Activated CD8-positive, alpha-beta T cell treated with anti-CD3 and anti-CD28 coated beads for 36 hours (primary cell): ENCODE data around the gene MEP1A. TPM values are rescaled to one million over a fixed set of nuclear protein-coding genes. Genes with fewer than 3 reads are reported as not detected.

Source experiments
- ATAC-seq: fragments of 200-7000 bp; cut with Tn5 transposase; one replicate; pipeline ENCODE4 v1.10.0; 2021; ENCODE audit warnings: mild to moderate bottlenecking, moderate library complexity
- CTCF ChIA-PET: fragments of 350-600 bp; sonication (Branson Sonifier 250); formaldehyde crosslinking; loops from one replicate; lab custom pipeline; 2021; ENCODE audit warnings: antibody characterized with exemption; lab: Charles Lee
- POLR2A ChIA-PET: fragments of 350-600 bp; sonication (Branson Sonifier 250); formaldehyde crosslinking; loops from one replicate; lab custom pipeline; 2021; ENCODE audit warnings: antibody characterized with exemption; lab: Charles Lee
- DNase-seq: peaks from one replicate; pipeline ENCODE4 v3.0.0-alpha.2; 2020
- H3K27ac Mint-ChIP-seq: one replicate; pipeline ENCODE4 v1.8.0; 2021; ENCODE audit warnings: mild to moderate bottlenecking, mixed read lengths
- H3K27me3 Mint-ChIP-seq: one replicate; pipeline ENCODE4 v1.8.0; 2021; ENCODE audit warnings: mixed read lengths
- H3K36me3 Mint-ChIP-seq: one replicate; pipeline ENCODE4 v1.8.0; 2021; ENCODE audit warnings: low read depth, mixed read lengths
- H3K4me1 Mint-ChIP-seq: one replicate; pipeline ENCODE4 v1.8.0; 2021; ENCODE audit warnings: low read depth, mixed read lengths
- H3K4me3 Mint-ChIP-seq: one replicate; pipeline ENCODE4 v1.8.0; 2021; ENCODE audit warnings: mild to moderate bottlenecking, moderate library complexity, mixed read lengths
- H3K9me3 Mint-ChIP-seq: one replicate; pipeline ENCODE4 v1.8.0; 2021; ENCODE audit warnings: mixed read lengths
- intact Hi-C: fragments of 100-400 bp; cut with micrococcal nuclease; formaldehyde crosslinking; loops from one replicate; pipeline ENCODE4 v1.10.0; 2022
- total RNA-seq, 2 experiments: library from RNA; stranded (reverse); gene quantifications; one replicate each; pipeline ENCODE4 v1.2.3, GENCODE V29; 2021
- TF ChIP-seq, protein P1 (sequence below): fragments of 200-600 bp; IDR thresholded peaks from one replicate; pipeline ENCODE4 v1.8.0; 2022; ENCODE audit warnings: antibody characterized with exemption, mild to moderate bottlenecking

The MEP1A gene
- total RNA-seq, 2 experiments from 2014 or later: not detected

DNA sequence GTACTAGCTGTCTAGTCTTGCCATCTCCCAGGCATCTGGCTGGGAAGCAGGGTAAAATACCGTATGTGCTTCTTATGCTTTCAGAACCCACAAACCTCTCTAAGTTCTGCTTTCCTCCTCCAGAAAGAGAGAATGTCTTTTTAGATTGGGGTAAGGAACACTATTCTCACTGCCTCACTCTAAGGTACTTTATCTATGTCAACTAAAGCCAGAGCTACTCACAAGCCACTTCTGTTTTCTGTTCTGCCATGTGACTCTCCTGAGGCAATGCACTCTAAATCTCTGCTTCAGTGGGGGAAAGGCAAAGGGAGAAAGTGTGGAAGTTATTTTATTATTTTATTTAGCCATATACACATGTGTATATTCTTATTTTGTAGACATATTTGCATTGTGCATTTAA, 15.6 kb downstream of the MEP1A start:
- TF ChIP-seq, protein P1, sequence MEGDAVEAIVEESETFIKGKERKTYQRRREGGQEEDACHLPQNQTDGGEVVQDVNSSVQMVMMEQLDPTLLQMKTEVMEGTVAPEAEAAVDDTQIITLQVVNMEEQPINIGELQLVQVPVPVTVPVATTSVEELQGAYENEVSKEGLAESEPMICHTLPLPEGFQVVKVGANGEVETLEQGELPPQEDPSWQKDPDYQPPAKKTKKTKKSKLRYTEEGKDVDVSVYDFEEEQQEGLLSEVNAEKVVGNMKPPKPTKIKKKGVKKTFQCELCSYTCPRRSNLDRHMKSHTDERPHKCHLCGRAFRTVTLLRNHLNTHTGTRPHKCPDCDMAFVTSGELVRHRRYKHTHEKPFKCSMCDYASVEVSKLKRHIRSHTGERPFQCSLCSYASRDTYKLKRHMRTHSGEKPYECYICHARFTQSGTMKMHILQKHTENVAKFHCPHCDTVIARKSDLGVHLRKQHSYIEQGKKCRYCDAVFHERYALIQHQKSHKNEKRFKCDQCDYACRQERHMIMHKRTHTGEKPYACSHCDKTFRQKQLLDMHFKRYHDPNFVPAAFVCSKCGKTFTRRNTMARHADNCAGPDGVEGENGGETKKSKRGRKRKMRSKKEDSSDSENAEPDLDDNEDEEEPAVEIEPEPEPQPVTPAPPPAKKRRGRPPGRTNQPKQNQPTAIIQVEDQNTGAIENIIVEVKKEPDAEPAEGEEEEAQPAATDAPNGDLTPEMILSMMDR: no peak
- ChIA-PET CTCF (no interaction called here), POLR2A (no interaction called here)
- Mint-ChIP-seq H3K27me3 (peaks cover 25% of the 10 kb centered on the region), H3K4me3 (no peak overlapping the region), H3K27ac (no peak overlapping the region), H3K36me3 (no peaks in the 10 kb centered on the region), H3K9me3 (no peaks in the 10 kb centered on the region), H3K4me1 (no peaks in the 10 kb centered on the region)
- DNase-seq: no peak
- no peak for ATAC-seq
- intact Hi-C loops: no loop called here

DNA sequence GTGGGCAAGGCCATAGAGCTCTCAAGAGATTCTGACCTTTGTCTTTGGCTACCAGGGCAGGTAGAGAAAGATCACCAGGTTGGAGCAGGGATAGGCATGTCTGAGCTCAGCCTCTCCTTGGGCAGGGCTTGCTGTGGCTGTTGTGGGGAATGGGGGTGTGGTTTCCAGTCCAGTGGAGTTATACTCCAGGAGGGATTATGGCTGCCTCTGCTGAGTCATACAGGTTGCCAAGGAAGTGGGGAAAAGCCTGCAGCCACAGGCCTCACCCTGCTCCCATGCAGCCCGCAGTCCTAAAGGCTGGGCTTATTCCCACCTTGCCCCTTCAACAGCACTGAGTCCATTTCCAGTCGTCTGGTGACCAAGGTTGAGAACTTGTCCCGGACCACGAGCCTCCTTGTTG, 21.9 kb downstream of the MEP1A start:
- ATAC-seq (no peak), DNase-seq (no peak)
- Mint-ChIP-seq H3K4me1 (no peaks in the 10 kb centered on the region), H3K27ac (no peak overlapping the region), H3K36me3 (no peaks in the 10 kb centered on the region), H3K4me3 (no peak overlapping the region), H3K27me3 (peaks cover 21% of the 10 kb centered on the region), H3K9me3 (no peaks in the 10 kb centered on the region)
- intact Hi-C loops: no loop called here
- TF ChIP-seq, protein P1: no peak
- CTCF ChIA-PET: no interaction called here
- POLR2A ChIA-PET: no interaction called here

DNA sequence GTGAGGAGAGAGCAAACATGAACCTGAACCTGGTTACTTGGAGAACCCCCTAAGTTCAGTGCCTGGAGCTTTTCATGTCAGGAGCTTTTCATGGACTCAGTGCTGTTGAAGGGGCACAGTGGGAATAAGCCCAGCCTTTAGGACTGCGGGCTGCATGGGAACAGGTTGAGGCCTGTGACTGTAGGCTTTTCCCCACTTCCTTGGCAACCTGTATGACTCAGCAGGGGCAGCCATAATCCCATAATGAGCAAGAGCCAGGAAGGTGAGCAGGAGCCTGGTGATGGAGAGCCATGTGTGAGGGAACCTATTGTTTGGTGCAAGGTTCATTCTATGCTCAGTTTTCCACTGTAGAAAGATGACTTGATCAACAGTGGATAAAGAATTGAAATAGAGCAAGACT, 23.4 kb downstream of the MEP1A start:
- Mint-ChIP-seq H3K27me3 (peaks cover 14% of the 10 kb centered on the region), H3K36me3 (no peaks in the 10 kb centered on the region), H3K27ac (no peak overlapping the region), H3K9me3 (no peaks in the 10 kb centered on the region), H3K4me1 (no peaks in the 10 kb centered on the region), H3K4me3 (no peak overlapping the region)
- intact Hi-C loops: no loop called here
- no peak for ATAC-seq
- ChIA-PET POLR2A (no interaction called here), CTCF (no interaction called here)
- TF ChIP-seq, protein P1: no peak
- no peak for DNase-seq

DNA sequence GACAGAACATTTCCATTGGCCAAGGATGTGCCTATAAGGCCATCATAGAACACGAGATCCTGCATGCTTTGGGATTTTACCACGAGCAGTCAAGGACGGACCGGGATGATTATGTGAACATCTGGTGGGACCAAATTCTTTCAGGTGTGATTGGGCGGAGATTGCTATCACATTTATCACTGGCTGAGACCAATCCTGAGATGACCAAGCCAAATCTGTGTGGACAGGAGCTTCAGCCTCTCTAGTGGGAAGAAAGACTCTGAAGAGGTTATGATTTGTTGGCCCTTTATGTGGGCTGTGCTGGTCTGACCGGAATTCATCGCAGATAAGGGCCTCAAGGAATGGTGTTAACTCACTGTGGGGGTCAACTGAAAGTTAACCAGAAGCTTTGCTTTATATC, 26.4 kb downstream of the MEP1A start:
- no peak overlapping the region for H3K4me3 Mint-ChIP-seq
- H3K9me3 Mint-ChIP-seq: no peaks in the 10 kb centered on the region
- no peaks in the 10 kb centered on the region for H3K4me1 Mint-ChIP-seq
- peaks cover 7% of the 10 kb centered on the region for H3K27me3 Mint-ChIP-seq
- TF ChIP-seq, protein P1: no peak
- CTCF ChIA-PET: no interaction called here
- H3K36me3 Mint-ChIP-seq: no peaks in the 10 kb centered on the region
- DNase-seq (no peak), ATAC-seq (no peak)
- no peak overlapping the region for H3K27ac Mint-ChIP-seq
- intact Hi-C loops: no loop called here
- POLR2A ChIA-PET: no interaction called here

DNA sequence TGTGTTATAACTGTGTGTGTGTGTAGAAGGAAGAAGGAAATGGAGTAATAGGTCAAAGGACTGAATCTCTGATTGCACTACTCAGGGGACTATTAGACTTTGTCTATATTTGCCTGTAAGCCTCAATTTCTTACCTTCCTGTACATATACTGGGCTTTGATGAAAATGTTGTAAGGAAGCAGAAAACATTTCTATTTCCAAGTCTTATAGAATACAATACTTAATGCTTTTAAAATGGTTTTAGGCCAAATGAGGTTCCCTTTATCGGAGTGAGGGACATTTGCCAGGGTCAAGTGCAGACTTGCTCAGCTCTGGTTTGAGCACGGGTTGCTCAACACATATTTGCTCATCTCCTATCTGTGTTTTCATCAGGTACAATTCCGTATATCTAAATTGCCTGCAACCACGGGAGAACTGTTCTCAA, 28.3 kb downstream of the MEP1A start:
- H3K9me3 Mint-ChIP-seq: no peaks in the 10 kb centered on the region
- ATAC-seq: no peak
- CTCF ChIA-PET: no interaction called here
- no peak overlapping the region for H3K4me3 Mint-ChIP-seq
- peaks cover 2% of the 10 kb centered on the region for H3K27me3 Mint-ChIP-seq
- intact Hi-C loops: no loop called here
- no peaks in the 10 kb centered on the region for H3K36me3 Mint-ChIP-seq
- H3K27ac Mint-ChIP-seq: no peak overlapping the region
- no peaks in the 10 kb centered on the region for H3K4me1 Mint-ChIP-seq
- DNase-seq: no peak
- POLR2A ChIA-PET: no interaction called here
- TF ChIP-seq, protein P1: no peak
